A549 (cell line): ENCODE data around the gene CHURC1.

ENCODE experiments used
- ESRRA ChIP-seq: fragments of 150-350 bp; IDR thresholded peaks from 2 replicates; pipeline ENCODE4 v1.6.1; 2014; ENCODE audit warnings: mild to moderate bottlenecking, low read length, borderline replicate concordance
- JUN ChIP-seq, 2 experiments: fragments of >200 bp; sonication (Bioruptor Twin); formaldehyde crosslinking; IDR thresholded peaks; 2 replicates in 1 of 2; 3 replicates in 1 of 2; pipeline ENCODE4 v1.6.1; 2016 to 2017
- MYC ChIP-seq: IDR thresholded peaks from 2 replicates; pipeline ENCODE4 v1.6.1; 2012; ENCODE audit warnings: mild to moderate bottlenecking, inconsistent platforms, low read length, improper control_type of control experiment, borderline replicate concordance
- NFE2L2 ChIP-seq: fragments of 150-350 bp; conservative IDR thresholded peaks from 2 replicates; pipeline ENCODE4 v1.6.1; 2014; ENCODE audit warnings: low read length
- POLR2A ChIP-seq: IDR thresholded peaks from 2 replicates; pipeline ENCODE4 v1.6.1; 2012; ENCODE audit warnings: mild to moderate bottlenecking, low read length
- RARB ChIP-seq: fragments of 250-450 bp; sonication (Bioruptor Pico); IDR thresholded peaks from 2 replicates; pipeline ENCODE4 v1.8.0; 2021; ENCODE audit warnings: mild to moderate bottlenecking, moderate library complexity
- ZC3H11A ChIP-seq: fragments of 450-650 bp; IDR thresholded peaks from 2 replicates; pipeline ENCODE4 v1.6.1; 2014; ENCODE audit warnings: antibody characterized with exemption, mild to moderate bottlenecking
- TF ChIP-seq, protein P1 (sequence below): fragments of >200 bp; sonication (Bioruptor Twin); formaldehyde crosslinking; IDR thresholded peaks from 3 replicates; pipeline ENCODE4 v1.5.1; 2016
- TF ChIP-seq, protein P2 (sequence below): IDR thresholded peaks from 2 replicates; pipeline ENCODE4 v1.6.1; 2012; ENCODE audit warnings: low read depth, borderline replicate concordance

DNA sequence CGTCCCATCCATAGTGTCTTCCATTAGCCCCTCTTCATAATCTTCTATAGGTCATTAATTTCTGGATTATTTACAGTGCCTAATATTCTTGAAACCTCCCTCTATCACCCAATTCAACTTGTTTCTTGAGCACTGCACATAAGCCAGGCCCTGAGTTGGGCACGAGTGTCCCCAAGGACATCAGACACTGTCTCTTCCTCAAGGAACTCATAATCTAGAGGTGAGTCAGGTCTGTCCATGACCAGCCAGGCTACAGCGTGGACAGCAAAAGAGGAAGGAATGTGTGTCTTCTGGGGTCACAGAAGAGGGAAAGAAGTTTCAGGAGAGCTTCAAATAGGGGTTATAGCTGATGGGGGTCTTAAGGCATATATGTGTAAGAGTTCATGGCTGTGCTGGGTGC is 47.1 kb upstream of the CHURC1 start:
- TF ChIP-seq, protein P1, sequence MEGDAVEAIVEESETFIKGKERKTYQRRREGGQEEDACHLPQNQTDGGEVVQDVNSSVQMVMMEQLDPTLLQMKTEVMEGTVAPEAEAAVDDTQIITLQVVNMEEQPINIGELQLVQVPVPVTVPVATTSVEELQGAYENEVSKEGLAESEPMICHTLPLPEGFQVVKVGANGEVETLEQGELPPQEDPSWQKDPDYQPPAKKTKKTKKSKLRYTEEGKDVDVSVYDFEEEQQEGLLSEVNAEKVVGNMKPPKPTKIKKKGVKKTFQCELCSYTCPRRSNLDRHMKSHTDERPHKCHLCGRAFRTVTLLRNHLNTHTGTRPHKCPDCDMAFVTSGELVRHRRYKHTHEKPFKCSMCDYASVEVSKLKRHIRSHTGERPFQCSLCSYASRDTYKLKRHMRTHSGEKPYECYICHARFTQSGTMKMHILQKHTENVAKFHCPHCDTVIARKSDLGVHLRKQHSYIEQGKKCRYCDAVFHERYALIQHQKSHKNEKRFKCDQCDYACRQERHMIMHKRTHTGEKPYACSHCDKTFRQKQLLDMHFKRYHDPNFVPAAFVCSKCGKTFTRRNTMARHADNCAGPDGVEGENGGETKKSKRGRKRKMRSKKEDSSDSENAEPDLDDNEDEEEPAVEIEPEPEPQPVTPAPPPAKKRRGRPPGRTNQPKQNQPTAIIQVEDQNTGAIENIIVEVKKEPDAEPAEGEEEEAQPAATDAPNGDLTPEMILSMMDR, result no peak
- TF ChIP-seq NFE2L2 (no peak), JUN (IDR thresholded peaks at IDR 0.05) (no peak), MYC (no peak), POLR2A (no peak), RARB (CRISPR knock-in tag) (no peak), ESRRA (no peak), ZC3H11A (no peak)
- TF ChIP-seq, protein P2, sequence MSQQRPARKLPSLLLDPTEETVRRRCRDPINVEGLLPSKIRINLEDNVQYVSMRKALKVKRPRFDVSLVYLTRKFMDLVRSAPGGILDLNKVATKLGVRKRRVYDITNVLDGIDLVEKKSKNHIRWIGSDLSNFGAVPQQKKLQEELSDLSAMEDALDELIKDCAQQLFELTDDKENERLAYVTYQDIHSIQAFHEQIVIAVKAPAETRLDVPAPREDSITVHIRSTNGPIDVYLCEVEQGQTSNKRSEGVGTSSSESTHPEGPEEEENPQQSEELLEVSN, result no peak
